ENCODE data around the gene RNF26.

RNF26 gene

GRCh38 chr11:119336744-119337469 lies 2.6 kb downstream of the RNF26 start:
- DNase-seq (ENCODE audit: low spot score), result no peak

GRCh38 chr11:119337581-119338317 lies 3.4 kb downstream of the RNF26 start:
- DNase-seq (ENCODE audit: low spot score), result no peak

- DNase-seq (ENCODE audit: low spot score), result peak; percentile 84
Observed at GRCh38 chr11:119338318-119338890, 4.1 kb downstream of the RNF26 start.

- peak; percentile 45 for DNase-seq (ENCODE audit: low spot score)
Observed at GRCh38 chr11:119338965-119339588, 4.8 kb downstream of the RNF26 start.

GRCh38 chr11:119339589-119340334 lies 5.4 kb downstream of the RNF26 start:
- DNase-seq (ENCODE audit: low spot score), result peak; percentile 81

- DNase-seq (ENCODE audit: low spot score), result peak; percentile 87
Observed at GRCh38 chr11:119340335-119341221, 6.3 kb downstream of the RNF26 start, which contains the start of gene C1QTNF5. Gene C1QTNF5, minus strand, starts transcription at chr11:119340883. Its CDS starts 486 bp downstream, at chr11:119340397.

- no peak for DNase-seq (ENCODE audit: low spot score)
Observed at GRCh38 chr11:119341222-119342022, 7.1 kb downstream of the RNF26 start.

GRCh38 chr11:119342023-119342300 lies 7.6 kb downstream of the RNF26 start:
- no peak for DNase-seq (ENCODE audit: low spot score)

GRCh38 chr11:119342362-119343130 lies 8.2 kb downstream of the RNF26 start:
- no peak for DNase-seq (ENCODE audit: low spot score)

- DNase-seq (ENCODE audit: low spot score), result no peak
Observed at GRCh38 chr11:119343726-119344125, 9.4 kb downstream of the RNF26 start.

- no peak for DNase-seq (ENCODE audit: low spot score)
Observed at GRCh38 chr11:119344291-119345010, 10.1 kb downstream of the RNF26 start.

- DNase-seq (ENCODE audit: low spot score), result no peak
Observed at GRCh38 chr11:119345685-119346084, 11.4 kb downstream of the RNF26 start.

GRCh38 chr11:119346605-119347004 lies 12.3 kb downstream of the RNF26 start, which contains the start of gene MFRP:
Gene MFRP, minus strand, starts transcription at chr11:119346705. Its CDS starts 192 bp downstream, at chr11:119346513.
- DNase-seq (ENCODE audit: low spot score), result no peak

GRCh38 chr11:119347242-119347641 lies 12.9 kb downstream of the RNF26 start:
- no peak for DNase-seq (ENCODE audit: low spot score)

GRCh38 chr11:119347940-119348605 lies 13.7 kb downstream of the RNF26 start:
- no peak for DNase-seq (ENCODE audit: low spot score)

GRCh38 chr11:119350302-119350701 lies 16.0 kb downstream of the RNF26 start:
- no peak for DNase-seq (ENCODE audit: low spot score)

- no peak for DNase-seq (ENCODE audit: low spot score)
Observed at GRCh38 chr11:119351232-119351631, 16.9 kb downstream of the RNF26 start.

- no peak for DNase-seq (ENCODE audit: low spot score)
Observed at GRCh38 chr11:119352857-119353260, 18.5 kb downstream of the RNF26 start.
